ENCODE measurements around the gene RBFOX2. TPM values are rescaled to one million over a fixed set of nuclear protein-coding genes. Genes with fewer than 3 reads are reported as not detected.

The RBFOX2 gene
- total and polyA plus RNA-seq, 2 donors (not counting 1 experiment from before 2014, with no cell fraction given), result 173 to 190 TPM

- H4K20me1 ChIP-seq (ENCODE audit: control insufficient read depth, extremely low read depth, insufficient read depth, low read length), result no peaks in the 10 kb centered on the region
- TF ChIP-seq EZH2 (IDR thresholded peaks at IDR 0.05; ENCODE audit: low read length, missing control alignments) (no peak), CTCF (conservative IDR thresholded peaks at IDR 0.05 in 1 of 2, IDR thresholded peaks at IDR 0.05 in 1 of 2; ENCODE audit: low read depth in 1 of 2, low read length in 2 of 2) (no peak)
These were observed 46.7 kb downstream of the RBFOX2 start for GRCh38 chr22:35981900-35982299.

GRCh38 chr22:35978889-35979288, 49.7 kb downstream of the RBFOX2 start:
- Histone ChIP-seq H3K4me2 (ENCODE audit: extremely low read depth, insufficient read depth, low read length) (no peak overlapping the region), H3K27ac (ENCODE audit: insufficient read depth, low read length) (no peak overlapping the region), H3K36me3 (ENCODE audit: control insufficient read depth, insufficient read depth, low read length) (no peaks in the 10 kb centered on the region), H3K4me1 (ENCODE audit: control insufficient read depth, extremely low read depth, insufficient read depth, low read length) (peaks cover 20% of the 10 kb centered on the region), H3K27me3 (ENCODE audit: control insufficient read depth, insufficient read depth, low read length) (no peaks in the 10 kb centered on the region), H3K9me3 (ENCODE audit: control insufficient read depth, insufficient read depth, low read depth, low read length) (no peaks in the 10 kb centered on the region), H3K4me3 (replicated peaks in 1 of 4; ENCODE audit: control extremely low read depth in 1 of 4, insufficient read depth in 1 of 4, low read depth in 3 of 4, low read length in 4 of 4) (no peak overlapping the region), H3K79me2 (ENCODE audit: control insufficient read depth, insufficient read depth, low read length) (peaks cover 68% of the 10 kb centered on the region), H3K9ac (ENCODE audit: insufficient read depth, low read length) (no peak overlapping the region), H2AFZ (ENCODE audit: low read length) (no peak overlapping the region), H4K20me1 (ENCODE audit: control insufficient read depth, extremely low read depth, insufficient read depth, low read length) (no peaks in the 10 kb centered on the region)
- no peak for TF ChIP-seq EZH2 (IDR thresholded peaks at IDR 0.05; ENCODE audit: low read length, missing control alignments)
- no peak for DNase-seq (ENCODE audit: low read depth in 2 of 2)

More at GRCh38 chr22:35981900-35982299, 46.7 kb downstream of the RBFOX2 start:
- H3K27ac ChIP-seq (ENCODE audit: insufficient read depth, low read length), result no peak overlapping the region
- no peaks in the 10 kb centered on the region for H3K36me3 ChIP-seq (ENCODE audit: control insufficient read depth, insufficient read depth, low read length)
- H3K9ac ChIP-seq (ENCODE audit: insufficient read depth, low read length), result no peak overlapping the region
- H3K79me2 ChIP-seq (ENCODE audit: control insufficient read depth, insufficient read depth, low read length), result peaks cover 59% of the 10 kb centered on the region
- H3K9me3 ChIP-seq (ENCODE audit: control insufficient read depth, insufficient read depth, low read depth, low read length), result no peaks in the 10 kb centered on the region
- no peak overlapping the region for H3K4me3 ChIP-seq (replicated peaks in 1 of 4; ENCODE audit: control extremely low read depth in 1 of 4, insufficient read depth in 1 of 4, low read depth in 3 of 4, low read length in 4 of 4)
- H3K27me3 ChIP-seq (ENCODE audit: control insufficient read depth, insufficient read depth, low read length), result no peaks in the 10 kb centered on the region
- H2AFZ ChIP-seq (ENCODE audit: low read length), result no peak overlapping the region
- DNase-seq (ENCODE audit: low read depth in 2 of 2), result no peak
- H3K4me2 ChIP-seq (ENCODE audit: extremely low read depth, insufficient read depth, low read length), result no peak overlapping the region
- peaks cover 19% of the 10 kb centered on the region for H3K4me1 ChIP-seq (ENCODE audit: control insufficient read depth, extremely low read depth, insufficient read depth, low read length)

GRCh38 chr22:35978201-35978600, 50.4 kb downstream of the RBFOX2 start:
- TF ChIP-seq EZH2 (IDR thresholded peaks at IDR 0.05; ENCODE audit: low read length, missing control alignments) (no peak), CTCF (conservative IDR thresholded peaks at IDR 0.05 in 1 of 2, IDR thresholded peaks at IDR 0.05 in 1 of 2; ENCODE audit: low read depth in 1 of 2, low read length in 2 of 2) (no peak)
- Histone ChIP-seq H3K27me3 (ENCODE audit: control insufficient read depth, insufficient read depth, low read length) (no peaks in the 10 kb centered on the region), H3K36me3 (ENCODE audit: control insufficient read depth, insufficient read depth, low read length) (no peaks in the 10 kb centered on the region), H4K20me1 (ENCODE audit: control insufficient read depth, extremely low read depth, insufficient read depth, low read length) (no peaks in the 10 kb centered on the region), H2AFZ (ENCODE audit: low read length) (no peak overlapping the region), H3K4me1 (ENCODE audit: control insufficient read depth, extremely low read depth, insufficient read depth, low read length) (peaks cover 21% of the 10 kb centered on the region), H3K9me3 (ENCODE audit: control insufficient read depth, insufficient read depth, low read depth, low read length) (no peaks in the 10 kb centered on the region), H3K9ac (ENCODE audit: insufficient read depth, low read length) (no peak overlapping the region), H3K4me3 (replicated peaks in 1 of 4; ENCODE audit: control extremely low read depth in 1 of 4, insufficient read depth in 1 of 4, low read depth in 3 of 4, low read length in 4 of 4) (no peak overlapping the region), H3K4me2 (ENCODE audit: extremely low read depth, insufficient read depth, low read length) (no peak overlapping the region), H3K79me2 (ENCODE audit: control insufficient read depth, insufficient read depth, low read length) (peaks cover 70% of the 10 kb centered on the region), H3K27ac (ENCODE audit: insufficient read depth, low read length) (no peak overlapping the region)
- DNase-seq (ENCODE audit: low read depth in 2 of 2), result no peak

Measured in fibroblast of lung (primary cell).